ENCODE data around the gene TMEM190.

TMEM190 gene

DNA sequence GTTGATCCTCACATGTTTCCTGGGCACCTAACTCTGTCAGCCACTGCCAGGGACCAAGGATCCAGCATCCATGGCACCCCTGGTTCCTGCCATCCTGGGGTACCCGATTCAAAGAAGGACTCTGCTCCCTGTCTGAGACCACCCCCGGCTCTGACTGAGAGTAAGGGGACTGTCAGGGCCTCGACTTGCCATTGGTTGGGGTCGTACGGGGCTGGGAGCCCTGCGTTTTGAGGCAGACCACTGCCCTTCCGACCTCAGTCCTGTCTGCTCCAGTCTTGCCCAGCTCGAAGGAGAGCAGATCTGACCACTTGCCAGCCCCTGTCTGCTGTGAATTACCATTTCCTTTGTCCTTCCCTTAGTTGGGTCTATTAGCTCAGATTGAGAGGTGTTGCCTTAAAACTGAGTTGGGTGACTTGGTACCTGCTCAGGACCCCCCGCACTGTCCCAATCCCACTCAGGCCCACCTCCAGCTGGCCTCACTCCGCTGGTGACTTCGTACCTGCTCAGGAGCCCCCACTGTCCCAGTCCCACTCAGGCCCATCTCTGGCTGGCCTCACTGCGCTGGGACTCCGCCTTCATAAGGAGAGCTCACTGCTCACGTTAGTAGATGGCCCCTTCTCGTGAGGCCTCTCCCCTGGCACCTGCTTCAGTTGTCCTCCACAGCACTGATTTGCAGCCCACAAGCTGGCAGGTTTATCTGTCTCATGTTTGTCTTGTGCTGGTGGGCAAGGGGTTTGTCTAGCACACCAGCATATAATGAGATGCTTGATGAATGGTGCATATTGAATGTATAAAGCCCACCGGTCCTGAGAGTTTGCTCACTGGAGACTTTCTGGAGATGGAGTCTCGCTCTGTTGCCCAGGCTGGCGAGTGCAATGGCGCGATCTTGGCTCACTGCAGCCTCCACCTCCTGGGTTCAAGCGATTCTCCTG, 13.0 kb downstream of the TMEM190 start:
- no peak overlapping the region for H3K4me3 ChIP-seq (ENCODE audit: low read depth, low read length)
- TF ChIP-seq, protein P1, sequence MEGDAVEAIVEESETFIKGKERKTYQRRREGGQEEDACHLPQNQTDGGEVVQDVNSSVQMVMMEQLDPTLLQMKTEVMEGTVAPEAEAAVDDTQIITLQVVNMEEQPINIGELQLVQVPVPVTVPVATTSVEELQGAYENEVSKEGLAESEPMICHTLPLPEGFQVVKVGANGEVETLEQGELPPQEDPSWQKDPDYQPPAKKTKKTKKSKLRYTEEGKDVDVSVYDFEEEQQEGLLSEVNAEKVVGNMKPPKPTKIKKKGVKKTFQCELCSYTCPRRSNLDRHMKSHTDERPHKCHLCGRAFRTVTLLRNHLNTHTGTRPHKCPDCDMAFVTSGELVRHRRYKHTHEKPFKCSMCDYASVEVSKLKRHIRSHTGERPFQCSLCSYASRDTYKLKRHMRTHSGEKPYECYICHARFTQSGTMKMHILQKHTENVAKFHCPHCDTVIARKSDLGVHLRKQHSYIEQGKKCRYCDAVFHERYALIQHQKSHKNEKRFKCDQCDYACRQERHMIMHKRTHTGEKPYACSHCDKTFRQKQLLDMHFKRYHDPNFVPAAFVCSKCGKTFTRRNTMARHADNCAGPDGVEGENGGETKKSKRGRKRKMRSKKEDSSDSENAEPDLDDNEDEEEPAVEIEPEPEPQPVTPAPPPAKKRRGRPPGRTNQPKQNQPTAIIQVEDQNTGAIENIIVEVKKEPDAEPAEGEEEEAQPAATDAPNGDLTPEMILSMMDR (IDR thresholded peaks at IDR 0.05; ENCODE audit: control insufficient read depth, extremely low read depth, insufficient read depth) = no peak

DNA sequence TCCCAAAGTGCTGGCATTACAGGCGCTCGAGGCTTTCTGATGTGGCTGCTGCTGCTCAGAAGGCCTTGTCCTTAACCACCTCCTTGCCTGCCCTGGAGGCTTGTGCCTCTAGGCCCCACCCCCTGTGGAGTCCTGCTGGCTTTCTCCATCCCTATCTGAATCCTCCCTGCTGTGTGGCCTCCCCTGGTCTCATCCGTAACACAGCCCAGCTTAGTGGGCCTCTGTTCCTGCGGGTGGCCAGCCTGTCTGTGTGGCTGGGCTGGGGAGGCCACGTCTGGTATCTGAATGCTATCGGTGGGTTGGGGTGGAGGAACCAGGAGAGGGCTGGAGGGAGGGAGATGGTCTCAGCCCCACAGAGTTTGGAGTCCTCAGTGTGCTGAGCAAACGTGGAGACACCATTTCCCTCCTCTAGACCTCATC, 13.8 kb downstream of the TMEM190 start:
- no peak for DNase-seq (ENCODE audit: low read depth)
- no peak overlapping the region for H3K4me3 ChIP-seq (ENCODE audit: low read depth, low read length)
- TF ChIP-seq, protein P1 (IDR thresholded peaks at IDR 0.05; ENCODE audit: control insufficient read depth, extremely low read depth, insufficient read depth) = no peak

More for the DNA sequence above, 13.0 kb downstream of the TMEM190 start:
- no peak for DNase-seq (ENCODE audit: low read depth)

DNA sequence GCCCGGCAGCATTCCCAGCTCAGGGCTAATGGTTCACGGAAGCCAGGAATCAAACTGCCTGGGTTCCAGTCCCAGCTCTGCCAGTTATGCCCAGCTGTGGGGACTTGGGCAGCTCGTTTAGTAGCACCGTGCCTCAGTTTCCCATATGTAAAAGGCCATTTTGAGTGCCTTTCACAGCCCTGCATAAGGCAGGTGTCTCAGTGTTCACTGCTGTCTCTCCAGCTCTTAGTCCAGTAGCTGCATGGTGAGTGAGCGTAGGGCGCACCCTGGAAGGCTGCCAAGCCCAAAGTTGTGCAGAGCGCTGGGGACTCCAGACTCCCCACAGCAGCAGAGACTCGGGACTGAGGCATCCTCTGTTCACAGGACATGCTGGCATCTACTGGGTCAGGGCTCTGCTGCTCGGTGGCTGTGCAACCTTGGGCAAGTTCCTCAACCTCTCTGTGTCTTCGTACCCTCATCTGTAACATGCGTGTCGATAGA, 14.6 kb downstream of the TMEM190 start:
- DNase-seq (ENCODE audit: low read depth) = no peak
- TF ChIP-seq, protein P1 (IDR thresholded peaks at IDR 0.05; ENCODE audit: control insufficient read depth, extremely low read depth, insufficient read depth) = no peak
- H3K4me3 ChIP-seq (ENCODE audit: low read depth, low read length) = no peak overlapping the region

DNA sequence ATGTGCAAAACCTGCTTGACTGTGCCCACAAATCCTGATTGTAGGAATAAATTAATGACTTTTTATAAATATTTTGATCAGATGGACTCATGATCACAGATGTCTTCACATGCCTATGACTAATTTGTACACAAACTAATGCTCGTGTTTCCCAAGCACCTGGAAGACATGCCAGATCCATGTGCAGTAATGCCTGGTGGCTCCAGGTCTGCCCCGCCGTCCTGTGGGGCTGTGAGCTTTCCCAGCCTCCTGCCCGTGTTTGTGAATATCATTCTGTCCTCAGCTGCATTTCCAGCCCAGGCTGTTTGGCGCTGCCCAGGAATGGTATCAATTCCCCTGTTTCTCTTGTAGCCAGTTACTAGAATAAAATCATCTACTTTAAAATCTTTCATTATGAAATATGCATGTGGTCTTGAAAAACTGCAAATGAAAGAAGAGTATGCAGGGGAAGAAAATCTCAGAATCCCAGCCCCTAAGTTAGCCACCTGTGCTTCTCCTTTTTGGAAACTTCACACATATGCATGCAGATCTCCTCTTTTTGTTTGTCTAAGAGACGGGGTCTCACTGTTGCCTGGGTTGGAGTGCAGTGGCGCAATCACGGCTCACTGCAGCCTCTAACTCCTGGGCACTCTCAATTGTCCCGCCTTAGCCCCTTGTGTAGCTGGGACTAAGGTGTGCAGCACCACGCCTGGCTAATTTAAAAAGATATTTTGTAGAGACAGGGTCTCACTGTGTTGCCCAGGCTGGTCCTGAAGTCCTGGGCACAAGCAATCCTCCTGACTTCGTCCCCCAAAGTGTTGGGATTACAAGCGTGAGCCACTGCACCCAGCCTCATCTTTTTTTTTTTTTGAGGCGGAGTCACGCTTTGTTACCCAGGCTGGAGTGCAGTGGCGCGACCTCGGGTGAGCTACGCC, 15.3 kb downstream of the TMEM190 start:
- DNase-seq (ENCODE audit: low read depth) = no peak
- H3K4me3 ChIP-seq (ENCODE audit: low read depth, low read length) = no peak overlapping the region

DNA sequence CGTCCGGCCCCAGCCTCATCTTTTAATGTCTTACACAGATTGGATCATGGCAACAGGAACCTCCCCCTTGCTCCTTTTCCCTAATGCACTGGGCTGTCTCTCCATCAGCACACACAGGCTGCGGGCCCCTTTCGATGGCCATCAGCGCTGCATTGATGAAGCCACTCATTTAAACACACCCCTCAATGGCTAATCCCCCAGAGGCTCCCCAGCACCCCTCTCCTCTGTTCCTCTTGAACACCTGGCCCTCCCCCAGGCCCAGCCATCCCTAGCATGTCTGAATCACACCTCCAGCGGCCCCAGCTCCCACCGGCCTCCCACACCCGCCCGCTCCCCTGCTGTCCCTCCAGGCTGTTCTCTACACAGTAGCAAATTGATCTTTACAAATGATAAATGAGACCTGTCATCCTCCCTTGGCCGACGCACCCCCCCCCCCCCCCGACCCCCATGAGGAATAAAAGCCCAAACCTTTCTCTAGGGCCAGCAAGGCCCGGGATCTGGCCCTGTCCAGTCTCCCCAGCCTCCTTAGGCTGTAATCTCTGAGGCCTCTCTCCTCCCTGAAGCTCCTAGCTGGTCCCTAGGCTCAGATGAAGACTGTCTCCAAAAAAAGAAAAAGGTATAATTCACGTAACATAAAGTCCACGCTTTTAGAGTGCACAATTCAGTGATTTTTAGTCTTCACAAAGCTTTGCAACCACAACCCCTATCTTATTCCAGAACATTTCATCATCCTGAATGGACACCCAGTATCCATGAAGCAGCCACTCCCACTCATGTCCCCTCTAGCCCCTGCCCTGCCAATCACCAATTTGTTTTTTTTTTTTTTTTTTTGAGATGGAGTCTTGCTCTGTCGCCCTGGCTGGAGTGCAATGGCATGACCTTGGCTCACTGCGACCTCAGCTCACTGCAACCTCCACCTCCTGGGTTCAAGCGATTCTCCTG, 16.5 kb downstream of the TMEM190 start:
- DNase-seq (ENCODE audit: low read depth) = no peak
- TF ChIP-seq, protein P1 (IDR thresholded peaks at IDR 0.05; ENCODE audit: control insufficient read depth, extremely low read depth, insufficient read depth) = no peak
- H3K4me3 ChIP-seq (ENCODE audit: low read depth, low read length) = no peak overlapping the region

More for the DNA sequence above, 15.3 kb downstream of the TMEM190 start:
- TF ChIP-seq, protein P1 (IDR thresholded peaks at IDR 0.05; ENCODE audit: control insufficient read depth, extremely low read depth, insufficient read depth) = no peak
